IPS-15b (cell line): ENCODE measurements around the gene STX16.

Source experiments
- H3K27me3 ChIP-seq: one replicate; pipeline ENCODE4 v1.6.1; 2013; ENCODE audit warnings: low read length; ENCODE audit not compliant: control insufficient read depth, insufficient read depth
- H3K36me3 ChIP-seq: one replicate; pipeline ENCODE4 v1.6.1; 2013; ENCODE audit warnings: low read length; ENCODE audit not compliant: control insufficient read depth, insufficient read depth
- H3K4me1 ChIP-seq: one replicate; pipeline ENCODE4 v1.6.1; 2013; ENCODE audit warnings: mild to moderate bottlenecking, low read length; ENCODE audit not compliant: control insufficient read depth, insufficient read depth
- H3K4me3 ChIP-seq: one replicate; pipeline ENCODE4 v1.5.1; 2013; ENCODE audit warnings: low read depth, low read length
- H3K9ac ChIP-seq: one replicate; pipeline ENCODE4 v1.6.1; 2013; ENCODE audit warnings: low read depth, mild to moderate bottlenecking, low read length
- H3K9me3 ChIP-seq: one replicate; pipeline ENCODE4 v1.6.1; 2013; ENCODE audit warnings: mild to moderate bottlenecking, low read length; ENCODE audit not compliant: control insufficient read depth, insufficient read depth

Gene STX16

DNA sequence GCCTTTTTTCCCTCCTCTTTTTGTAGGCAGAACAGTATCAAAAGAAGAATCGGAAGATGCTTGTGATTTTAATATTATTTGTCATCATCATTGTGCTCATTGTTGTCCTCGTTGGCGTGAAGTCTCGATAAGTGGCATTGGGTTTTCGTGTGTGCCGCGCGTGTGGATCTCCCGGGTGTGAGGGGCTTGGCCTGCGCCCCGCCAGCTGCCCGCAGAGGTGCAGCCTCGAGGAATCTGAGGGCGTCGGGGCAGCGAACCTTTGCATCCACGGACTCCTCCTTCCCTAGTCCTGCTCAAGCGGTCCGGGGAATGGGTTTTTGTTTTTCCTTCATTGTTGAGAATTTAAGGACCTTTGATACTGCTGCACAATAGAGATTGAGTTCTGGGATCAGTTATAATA lies 25.1 kb downstream of the STX16 start:
- H3K9ac ChIP-seq, result no peak overlapping the region
- H3K4me1 ChIP-seq, result peaks cover 5% of the 10 kb centered on the region
- peaks cover 25% of the 10 kb centered on the region for H3K36me3 ChIP-seq
- H3K4me3 ChIP-seq, result no peak overlapping the region
- H3K9me3 ChIP-seq, result no peaks in the 10 kb centered on the region
- no peaks in the 10 kb centered on the region for H3K27me3 ChIP-seq

DNA sequence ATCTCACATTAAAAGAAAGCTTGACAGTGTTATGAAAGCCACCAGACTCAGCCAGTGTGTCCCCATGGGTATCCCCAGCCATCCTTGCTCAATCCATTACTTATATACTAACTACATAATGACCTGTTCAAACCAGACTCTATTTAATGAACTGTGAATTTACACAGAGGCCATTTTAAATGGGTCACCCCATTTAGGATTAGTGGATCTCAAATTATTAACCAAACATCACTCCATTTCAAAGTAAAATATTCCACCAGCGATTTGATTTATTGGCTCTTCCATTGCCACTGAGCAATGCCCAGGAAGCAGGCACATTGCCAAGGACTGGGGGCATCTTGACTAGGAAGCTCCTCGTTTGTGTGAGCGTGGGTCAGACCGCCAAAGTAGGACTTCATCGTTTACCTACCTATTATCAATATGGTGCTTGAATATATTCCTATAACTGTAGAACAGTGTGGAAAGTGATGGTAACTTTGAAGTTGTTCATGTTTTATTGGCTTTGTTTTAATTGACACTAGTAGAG lies 26.1 kb downstream of the STX16 start:
- H3K9ac ChIP-seq, result no peak overlapping the region
- peaks cover 25% of the 10 kb centered on the region for H3K36me3 ChIP-seq

DNA sequence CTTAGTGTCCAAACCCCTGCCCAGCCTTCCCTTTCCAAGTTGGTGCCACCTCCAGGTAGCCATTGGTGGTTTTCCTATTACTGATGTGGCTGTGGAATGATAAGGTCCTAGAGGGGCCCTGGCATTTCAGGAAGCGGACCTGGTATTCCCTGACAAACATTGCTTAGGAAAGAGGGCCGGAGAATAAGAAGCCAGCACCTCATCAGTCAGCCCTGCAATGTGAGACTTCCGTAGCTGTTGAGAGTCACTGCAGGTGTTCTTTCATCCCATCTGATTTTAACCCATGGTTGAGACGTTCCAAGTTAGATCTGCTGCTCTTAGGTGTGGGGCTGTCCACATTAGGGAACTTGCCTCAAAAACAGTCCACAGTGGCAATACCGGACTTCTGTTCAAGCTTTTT lies 26.7 kb downstream of the STX16 start:
- H3K4me3 ChIP-seq, result no peak overlapping the region
- H3K9ac ChIP-seq, result no peak overlapping the region
- no peaks in the 10 kb centered on the region for H3K9me3 ChIP-seq
- H3K4me1 ChIP-seq, result peaks cover 5% of the 10 kb centered on the region
- H3K27me3 ChIP-seq, result no peaks in the 10 kb centered on the region
- H3K36me3 ChIP-seq, result peaks cover 22% of the 10 kb centered on the region

More for the DNA sequence above, 26.1 kb downstream of the STX16 start:
- no peaks in the 10 kb centered on the region for H3K9me3 ChIP-seq
- no peak overlapping the region for H3K4me3 ChIP-seq
- peaks cover 5% of the 10 kb centered on the region for H3K4me1 ChIP-seq
- no peaks in the 10 kb centered on the region for H3K27me3 ChIP-seq

DNA sequence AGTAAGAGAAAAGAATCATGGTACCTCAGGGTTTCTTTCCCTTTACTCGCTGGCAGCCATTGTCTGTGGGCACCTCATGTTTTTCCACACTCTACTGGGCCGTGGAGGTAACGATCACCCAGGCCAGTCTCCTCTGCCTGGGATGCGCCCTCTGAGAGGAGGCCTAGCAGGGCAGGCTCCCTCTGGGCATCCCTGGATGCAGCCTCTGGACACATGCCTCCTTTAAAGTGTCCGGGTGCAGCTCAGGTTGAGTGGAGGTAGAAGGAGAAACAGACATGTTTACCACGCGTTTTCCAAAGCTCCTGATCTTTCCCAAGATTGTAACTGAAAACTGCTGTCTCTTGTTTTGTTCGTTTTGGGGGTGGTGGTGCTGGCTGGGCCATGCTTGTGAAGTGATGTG lies 27.7 kb downstream of the STX16 start:
- Histone ChIP-seq H3K9ac (no peak overlapping the region), H3K4me1 (peaks cover 5% of the 10 kb centered on the region), H3K4me3 (no peak overlapping the region), H3K27me3 (no peaks in the 10 kb centered on the region), H3K36me3 (peaks cover 14% of the 10 kb centered on the region), H3K9me3 (no peaks in the 10 kb centered on the region)

DNA sequence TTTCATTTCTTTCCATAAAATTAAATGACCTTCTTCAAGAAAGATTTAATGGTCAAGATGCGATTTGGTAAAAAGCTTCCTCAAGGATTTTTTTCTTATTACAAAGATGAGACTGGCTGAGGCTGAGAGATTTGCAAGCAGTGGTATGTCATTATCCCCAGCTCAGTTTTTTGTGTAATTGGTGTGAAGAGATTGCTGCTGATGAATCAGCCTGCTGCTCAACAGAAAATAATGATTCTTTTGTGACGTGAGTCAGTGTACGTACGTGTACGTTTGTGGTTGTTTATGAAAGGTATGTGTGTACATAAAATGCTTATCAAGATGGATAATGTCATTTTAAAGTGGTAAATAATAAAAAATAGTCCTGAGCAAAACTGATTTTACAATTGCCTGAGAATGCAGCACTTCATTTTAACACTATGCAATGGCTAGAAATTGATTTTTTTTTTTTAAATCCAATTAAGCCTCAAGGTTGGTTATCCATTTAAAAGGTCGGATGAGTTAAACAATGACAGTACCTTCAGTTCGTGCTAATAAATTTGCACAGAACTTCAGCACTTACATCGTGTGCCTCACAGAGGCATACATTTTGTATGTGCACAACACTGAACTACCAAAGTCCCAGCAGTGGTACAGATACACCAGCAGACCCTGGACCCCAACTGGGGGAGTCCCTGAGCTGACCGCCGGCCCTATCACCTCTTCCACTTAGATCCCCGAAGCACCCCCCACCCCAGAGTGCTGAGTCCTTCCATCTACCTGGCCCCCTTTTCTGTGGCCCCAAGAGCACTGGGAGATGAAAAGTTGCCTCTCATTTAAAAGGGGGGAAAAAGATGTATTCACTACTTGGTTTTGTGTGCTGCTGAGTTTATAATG lies 31.8 kb downstream of the STX16 start:
- Histone ChIP-seq H3K36me3 (no peaks in the 10 kb centered on the region), H3K27me3 (no peaks in the 10 kb centered on the region), H3K9me3 (no peaks in the 10 kb centered on the region), H3K4me1 (no peaks in the 10 kb centered on the region), H3K9ac (no peak overlapping the region), H3K4me3 (no peak overlapping the region)

GRCh38 chr20:58684291-58684690 lies 33.2 kb downstream of the STX16 start:
- Histone ChIP-seq H3K36me3 (no peaks in the 10 kb centered on the region), H3K9ac (no peak overlapping the region), H3K9me3 (no peaks in the 10 kb centered on the region), H3K4me3 (no peak overlapping the region), H3K4me1 (peaks cover 2% of the 10 kb centered on the region), H3K27me3 (no peaks in the 10 kb centered on the region)

GRCh38 chr20:58685988-58686387 lies 34.9 kb downstream of the STX16 start:
- Histone ChIP-seq H3K4me1 (peaks cover 5% of the 10 kb centered on the region), H3K9me3 (no peaks in the 10 kb centered on the region), H3K4me3 (no peak overlapping the region), H3K27me3 (no peaks in the 10 kb centered on the region), H3K9ac (no peak overlapping the region), H3K36me3 (no peaks in the 10 kb centered on the region)

DNA sequence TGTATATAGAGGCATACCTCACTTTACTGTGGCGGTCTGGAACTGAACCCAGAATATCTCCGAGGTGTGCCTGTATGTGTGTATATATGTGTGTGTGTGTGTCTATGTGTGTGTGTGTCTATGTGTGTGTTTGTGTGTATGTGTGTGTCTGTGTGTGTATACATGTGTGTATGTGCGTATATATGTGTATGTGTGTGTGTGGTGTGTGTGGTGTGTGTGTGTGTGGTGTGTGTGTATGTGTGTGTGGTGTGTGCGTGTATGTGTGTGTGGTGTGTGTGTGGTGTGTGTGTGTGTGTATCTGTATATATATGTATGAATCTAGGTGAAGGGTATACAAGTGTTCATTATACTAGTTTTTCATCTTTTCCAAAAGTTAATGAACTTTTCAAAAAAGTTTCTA lies 37.3 kb downstream of the STX16 start:
- Histone ChIP-seq H3K4me3 (no peak overlapping the region), H3K4me1 (peaks cover 12% of the 10 kb centered on the region), H3K9ac (no peak overlapping the region), H3K9me3 (no peaks in the 10 kb centered on the region), H3K36me3 (peaks cover 3% of the 10 kb centered on the region), H3K27me3 (no peaks in the 10 kb centered on the region)

DNA sequence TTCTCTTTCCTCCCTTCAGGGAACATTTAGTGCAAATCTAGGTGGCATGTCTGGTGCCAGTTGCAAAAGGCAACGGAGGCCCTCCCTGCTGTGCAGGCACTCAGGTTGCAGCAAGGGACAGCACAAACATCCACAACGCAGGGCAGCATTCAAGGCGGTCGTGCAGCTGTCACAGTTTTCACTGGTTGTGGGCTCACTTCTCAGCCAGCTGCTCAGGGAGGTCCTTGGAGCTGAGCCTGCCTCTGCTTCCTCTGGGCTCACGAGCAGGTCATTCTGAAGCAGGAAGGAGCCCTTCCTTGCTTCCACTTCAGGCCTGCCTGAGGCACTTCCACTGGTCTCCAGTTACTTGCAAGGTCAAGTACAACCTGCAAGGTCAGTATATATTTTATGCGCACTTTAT lies 37.8 kb downstream of the STX16 start:
- no peaks in the 10 kb centered on the region for H3K27me3 ChIP-seq
- H3K4me3 ChIP-seq, result no peak overlapping the region
- peaks cover 3% of the 10 kb centered on the region for H3K36me3 ChIP-seq
- H3K4me1 ChIP-seq, result peaks cover 12% of the 10 kb centered on the region
- no peaks in the 10 kb centered on the region for H3K9me3 ChIP-seq
- no peak overlapping the region for H3K9ac ChIP-seq

- Histone ChIP-seq H3K36me3 (peaks cover 8% of the 10 kb centered on the region), H3K4me3 (no peak overlapping the region), H3K27me3 (no peaks in the 10 kb centered on the region), H3K9me3 (no peaks in the 10 kb centered on the region), H3K4me1 (peaks cover 12% of the 10 kb centered on the region), H3K9ac (no peak overlapping the region)
Measured at GRCh38 chr20:58690396-58691135, 39.5 kb downstream of the STX16 start.

DNA sequence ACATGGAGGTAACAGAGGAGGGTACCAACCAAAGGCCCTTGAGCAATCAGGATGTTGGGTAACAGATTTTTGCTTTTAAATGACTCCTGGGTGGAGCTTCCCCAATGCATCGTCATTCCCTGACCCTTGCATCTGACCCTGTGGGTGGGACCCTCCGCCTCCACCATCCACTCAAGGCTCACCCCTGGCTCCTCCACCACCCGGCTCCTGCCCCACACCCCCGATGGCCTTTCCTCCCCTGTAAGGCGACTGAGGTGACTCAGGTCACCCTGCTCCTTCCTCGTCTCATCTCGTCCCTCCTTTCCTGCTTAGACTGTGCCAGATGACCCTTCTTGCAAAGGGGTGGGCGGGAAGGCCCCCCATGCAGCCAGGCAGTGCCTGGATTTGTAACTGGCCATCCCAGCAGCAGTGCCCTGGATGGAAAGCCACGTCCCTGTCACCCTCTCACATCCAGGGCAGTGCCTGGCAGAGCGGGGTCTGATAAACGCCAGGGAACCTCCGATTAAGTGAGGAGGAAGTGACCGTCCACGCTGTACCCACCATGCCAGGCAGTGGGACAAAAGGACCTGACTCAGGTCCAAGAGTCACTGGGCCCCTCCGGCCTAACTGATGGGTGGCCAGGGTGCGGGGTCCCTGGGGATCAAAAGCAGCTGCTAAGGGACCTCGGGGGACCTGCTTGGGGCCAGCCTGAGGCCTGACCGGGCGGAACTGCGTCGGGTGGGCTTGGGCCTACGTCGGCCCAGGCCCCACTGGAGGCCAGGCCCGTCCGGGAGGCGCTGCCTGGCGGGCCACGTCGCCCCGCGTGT lies 40.9 kb downstream of the STX16 start:
- peaks cover 12% of the 10 kb centered on the region for H3K4me1 ChIP-seq
- H3K36me3 ChIP-seq, result peaks cover 18% of the 10 kb centered on the region
- H3K9ac ChIP-seq, result peak overlapping the region; percentile 37
- no peaks in the 10 kb centered on the region for H3K27me3 ChIP-seq
- no peaks in the 10 kb centered on the region for H3K9me3 ChIP-seq
- H3K4me3 ChIP-seq, result no peak overlapping the region
